ENCODE measurements around the gene LIX1.

GRCh38 chr5:97106216-97106581 is 36.2 kb downstream of the LIX1 start:
- TF ChIP-seq ZSCAN20 (CRISPR knock-in tag; IDR thresholded peaks at IDR 0.05; ENCODE audit: borderline replicate concordance) (no peak), STAT6 (CRISPR knock-in tag; IDR thresholded peaks at IDR 0.05; ENCODE audit: borderline replicate concordance) (no peak), FOXP4 (CRISPR knock-in tag; IDR thresholded peaks at IDR 0.05) (no peak), ZNF24 (IDR thresholded peaks at IDR 0.05) (no peak), CC2D1A (CRISPR knock-in tag; IDR thresholded peaks at IDR 0.05) (no peak), CTCF (CRISPR knock-in tag; IDR thresholded peaks at IDR 0.05) (no peak), EZH2 (conservative IDR thresholded peaks at IDR 0.05; ENCODE audit: low read depth, low read length) (no peak), SOX6 (IDR thresholded peaks at IDR 0.05) (no peak), SOX6 (CRISPR knock-in tag; IDR thresholded peaks at IDR 0.05) (no peak)
